ENCODE results near the gene ANKS3. TPM values are rescaled to one million over a fixed set of nuclear protein-coding genes. Genes with fewer than 3 reads are reported as not detected.

The ANKS3 gene
- total and polyA plus RNA-seq, 2 donors (not counting 3 experiments of a cell fraction or from before 2014, with no cell fraction given): 13.9 to 24.0 TPM

GRCh38 chr16:4663777-4664465, 70.2 kb downstream of the ANKS3 start:
- H3K9ac ChIP-seq (replicated peaks; ENCODE audit: extremely low read depth, insufficient read depth, low read length): no peak overlapping the region
- H3K27me3 ChIP-seq (ENCODE audit: control insufficient read depth in 2 of 2, insufficient read depth in 2 of 2, low read length in 2 of 2): no peaks in the 10 kb centered on the region
- H3K36me3 ChIP-seq (ENCODE audit: control insufficient read depth in 2 of 2, extremely low read depth in 1 of 2, insufficient read depth in 2 of 2, low read length in 2 of 2): peaks cover 0 to 34% of the 10 kb centered on the region in 2 experiments
- no peak overlapping the region for H3K4me3 ChIP-seq (replicated peaks in 1 of 3; ENCODE audit: insufficient read depth in 1 of 3, low read depth in 1 of 3, low read length in 3 of 3)
- H4K20me1 ChIP-seq (replicated peaks; ENCODE audit: control insufficient read depth, extremely low read depth, insufficient read depth, low read length): no peaks in the 10 kb centered on the region
- no TSS peak for BruUV-seq (replicated peaks)
- FAIRE-seq: no peak
- POLR2A ChIA-PET: no interaction called here
- dilution Hi-C loops (cut with MboI; ENCODE audit: extremely low pct_ligation_motif_present, low sequenced_read_pairs): no loop called here
- no peaks in the 10 kb centered on the region for H3K79me2 ChIP-seq (ENCODE audit: control insufficient read depth, insufficient read depth, low read length)
- no peak overlapping the region for H3K4me2 ChIP-seq (ENCODE audit: insufficient read depth, low read length)
- H3K9me3 ChIP-seq (replicated peaks; ENCODE audit: control insufficient read depth, insufficient read depth, low read length): no peaks in the 10 kb centered on the region
- no peak for DNase-seq (ENCODE audit: low read depth, low spot score)
- TF ChIP-seq, protein P1, sequence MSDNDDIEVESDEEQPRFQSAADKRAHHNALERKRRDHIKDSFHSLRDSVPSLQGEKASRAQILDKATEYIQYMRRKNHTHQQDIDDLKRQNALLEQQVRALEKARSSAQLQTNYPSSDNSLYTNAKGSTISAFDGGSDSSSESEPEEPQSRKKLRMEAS (IDR thresholded peaks at IDR 0.05; ENCODE audit: insufficient read depth, insufficient read length): no peak
- TF ChIP-seq POLR2AphosphoS5 (IDR thresholded peaks at IDR 0.05; ENCODE audit: insufficient read depth, low read depth, low read length) (no peak), FOS (IDR thresholded peaks at IDR 0.05; ENCODE audit: borderline replicate concordance, insufficient read depth, low read length) (no peak), JUN (IDR thresholded peaks at IDR 0.05; ENCODE audit: borderline replicate concordance, insufficient read depth, insufficient read length, low read depth) (no peak), GATA2 (IDR thresholded peaks at IDR 0.05; ENCODE audit: insufficient read depth, insufficient read length, low read depth, low read length) (no peak), EZH2 (IDR thresholded peaks at IDR 0.05; ENCODE audit: borderline replicate concordance, low read depth, low read length, severe bottlenecking) (no peak), MYC (IDR thresholded peaks at IDR 0.05; ENCODE audit: low read depth, low read length) (no peak)
- TF ChIP-seq, protein P2, sequence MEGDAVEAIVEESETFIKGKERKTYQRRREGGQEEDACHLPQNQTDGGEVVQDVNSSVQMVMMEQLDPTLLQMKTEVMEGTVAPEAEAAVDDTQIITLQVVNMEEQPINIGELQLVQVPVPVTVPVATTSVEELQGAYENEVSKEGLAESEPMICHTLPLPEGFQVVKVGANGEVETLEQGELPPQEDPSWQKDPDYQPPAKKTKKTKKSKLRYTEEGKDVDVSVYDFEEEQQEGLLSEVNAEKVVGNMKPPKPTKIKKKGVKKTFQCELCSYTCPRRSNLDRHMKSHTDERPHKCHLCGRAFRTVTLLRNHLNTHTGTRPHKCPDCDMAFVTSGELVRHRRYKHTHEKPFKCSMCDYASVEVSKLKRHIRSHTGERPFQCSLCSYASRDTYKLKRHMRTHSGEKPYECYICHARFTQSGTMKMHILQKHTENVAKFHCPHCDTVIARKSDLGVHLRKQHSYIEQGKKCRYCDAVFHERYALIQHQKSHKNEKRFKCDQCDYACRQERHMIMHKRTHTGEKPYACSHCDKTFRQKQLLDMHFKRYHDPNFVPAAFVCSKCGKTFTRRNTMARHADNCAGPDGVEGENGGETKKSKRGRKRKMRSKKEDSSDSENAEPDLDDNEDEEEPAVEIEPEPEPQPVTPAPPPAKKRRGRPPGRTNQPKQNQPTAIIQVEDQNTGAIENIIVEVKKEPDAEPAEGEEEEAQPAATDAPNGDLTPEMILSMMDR (IDR thresholded peaks at IDR 0.05; ENCODE audit: extremely low read depth in 1 of 2, insufficient read depth in 1 of 2, low read depth in 1 of 2, low read length in 2 of 2): no peak
- H3K9me1 ChIP-seq (replicated peaks; ENCODE audit: control insufficient read depth, extremely low read depth, insufficient read depth, low read length): no peaks in the 10 kb centered on the region
- H2AFZ ChIP-seq (ENCODE audit: low read depth, low read length): no peak overlapping the region
- intact Hi-C loops (cut with micrococcal nuclease): no loop called here
- H3K4me1 ChIP-seq (ENCODE audit: control insufficient read depth, extremely low read depth, insufficient read depth, low read length): no peaks in the 10 kb centered on the region
- H3K27ac ChIP-seq (ENCODE audit: insufficient read depth, low read depth, low read length): no peak overlapping the region
- CTCF ChIA-PET: interaction anchor here (1.0 kb wide), 1 partner anchor 14 kb away, joined by 3 read pairs; no protein-coding TSS in a partner anchor
